Endothelial cell of umbilical vein (primary cell): Measurements from ENCODE around the gene SKI. TPM values are rescaled to one million over a fixed set of nuclear protein-coding genes. Genes with fewer than 3 reads are reported as not detected.

Experiments
- BruUV-seq: library from RNA; stranded (reverse); fragments of 400-500 nt; replicated peaks from 2 replicates; lab custom pipeline; 2021; lab: Mats Ljungman, UMichigan
- CTCF ChIA-PET: fragments of 300-600, 350-600 bp; sonication (Branson Sonifier 250); formaldehyde crosslinking; loops from one replicate; lab custom pipeline; 2021; ENCODE audit warnings: antibody characterized with exemption, inconsistent platforms; lab: Charles Lee
- POLR2A ChIA-PET: fragments of 300-600, 350-600 bp; sonication (Branson Sonifier 250); formaldehyde crosslinking; loops from one replicate; lab custom pipeline; 2021; ENCODE audit warnings: antibody characterized with exemption, inconsistent platforms; lab: Charles Lee
- DNase-seq: peaks from one replicate; pipeline ENCODE4 v3.0.0-alpha.2; 2011; ENCODE audit warnings: low read depth, low spot score
- FAIRE-seq: peaks from 2 replicates; lab custom pipeline; 2011; peaks lifted over from hg19 to GRCh38; lab: Jason Lieb, UNC
- H2AFZ ChIP-seq: 2 replicates; pipeline ENCODE4 v1.6.0; 2012; ENCODE audit warnings: low read depth, low read length, control low read depth, inconsistent platforms
- H3K27ac ChIP-seq: 2 replicates; pipeline ENCODE4 v1.5.1; 2011; ENCODE audit warnings: low read depth, mild to moderate bottlenecking, control low read depth, low read length, moderate library complexity; ENCODE audit not compliant: insufficient read depth
- H3K27me3 ChIP-seq, 2 experiments: 2 replicates each; pipeline versions ENCODE4 v1.6.0 to v1.6.1; 2011; ENCODE audit warnings: low read length in 2 of 2, mixed read lengths in 1 of 2; ENCODE audit not compliant: control insufficient read depth in 2 of 2, insufficient read depth in 2 of 2
- H3K36me3 ChIP-seq, 2 experiments: 2 replicates in 1 of 2; 3 replicates in 1 of 2; pipeline ENCODE4 v1.5.1; 2011; ENCODE audit warnings: low read length in 2 of 2, mild to moderate bottlenecking in 1 of 2, moderate library complexity in 1 of 2; ENCODE audit not compliant: control insufficient read depth in 2 of 2, insufficient read depth in 2 of 2; ENCODE audit errors: extremely low read depth in 1 of 2
- H3K4me1 ChIP-seq: 3 replicates; pipeline ENCODE4 v1.5.1; 2011; ENCODE audit warnings: mild to moderate bottlenecking, low read length; ENCODE audit not compliant: control insufficient read depth, insufficient read depth; ENCODE audit errors: extremely low read depth
- H3K4me2 ChIP-seq: 2 replicates; pipeline ENCODE4 v1.6.1; 2011; ENCODE audit warnings: low read length, control low read depth, mixed read lengths; ENCODE audit not compliant: insufficient read depth
- H3K4me3 ChIP-seq, 3 experiments: fragments of 200-600 bp in 1 of 3; sonication (generic), shearing (Covaris generic) in 1 of 3; replicated peaks in 1 of 3; 2 replicates each; pipeline ENCODE4 v1.5.1; 2011 to 2016; ENCODE audit warnings: control low read depth in 3 of 3, low read length in 3 of 3, mild to moderate bottlenecking in 2 of 3, inconsistent platforms in 1 of 3, low read depth in 1 of 3, moderate library complexity in 1 of 3; ENCODE audit not compliant: insufficient read depth in 1 of 3
- H3K79me2 ChIP-seq: 2 replicates; pipeline ENCODE4 v1.6.0; 2012; ENCODE audit warnings: low read length, inconsistent platforms; ENCODE audit not compliant: control insufficient read depth, insufficient read depth
- H3K9ac ChIP-seq: replicated peaks from 2 replicates; pipeline ENCODE3; 2011; ENCODE audit warnings: low read length, control low read depth; ENCODE audit not compliant: insufficient read depth; ENCODE audit errors: extremely low read depth
- H3K9me1 ChIP-seq: replicated peaks from 3 replicates; pipeline ENCODE4 v1.6.0; 2011; ENCODE audit warnings: mild to moderate bottlenecking, low read length; ENCODE audit not compliant: control insufficient read depth, insufficient read depth; ENCODE audit errors: extremely low read depth
- H3K9me3 ChIP-seq: replicated peaks from 2 replicates; pipeline ENCODE4 v1.5.1; 2012; ENCODE audit warnings: low read length, inconsistent platforms; ENCODE audit not compliant: control insufficient read depth, insufficient read depth
- H4K20me1 ChIP-seq: replicated peaks from 2 replicates; pipeline ENCODE3; 2011; ENCODE audit warnings: mild to moderate bottlenecking, low read length; ENCODE audit not compliant: control insufficient read depth, insufficient read depth; ENCODE audit errors: extremely low read depth
- EZH2 ChIP-seq: IDR thresholded peaks from 2 replicates; pipeline ENCODE4 v1.6.1; 2012; ENCODE audit warnings: borderline replicate concordance, low read depth, mild to moderate bottlenecking, moderate library complexity, low read length, inconsistent platforms; ENCODE audit not compliant: severe bottlenecking
- FOS ChIP-seq: IDR thresholded peaks from 2 replicates; pipeline ENCODE4 v1.6.1; 2011; ENCODE audit warnings: mild to moderate bottlenecking, low read length, moderate library complexity, borderline replicate concordance; ENCODE audit not compliant: insufficient read depth
- GATA2 ChIP-seq: IDR thresholded peaks from 2 replicates; pipeline ENCODE4 v1.7.0; 2011; ENCODE audit warnings: low read depth, mild to moderate bottlenecking, moderate library complexity, mixed read lengths, low read length; ENCODE audit not compliant: insufficient read length, insufficient read depth
- JUN ChIP-seq: IDR thresholded peaks from 2 replicates; pipeline ENCODE4 v1.6.1; 2011; ENCODE audit warnings: borderline replicate concordance, low read depth; ENCODE audit not compliant: insufficient read length, insufficient read depth
- MYC ChIP-seq: IDR thresholded peaks from one replicate; pipeline ENCODE4 v1.6.1; 2011; ENCODE audit warnings: mild to moderate bottlenecking, low read depth, low read length
- POLR2A ChIP-seq: IDR thresholded peaks from 2 replicates; pipeline ENCODE4 v1.6.1; 2012; ENCODE audit warnings: low read depth, mild to moderate bottlenecking, control low read depth, low read length
- POLR2AphosphoS5 ChIP-seq: IDR thresholded peaks from 2 replicates; pipeline ENCODE4 v1.6.1; 2012; ENCODE audit warnings: low read depth, mild to moderate bottlenecking, control low read depth, low read length, moderate library complexity; ENCODE audit not compliant: insufficient read depth
- dilution Hi-C: fragments of 300-500 bp; cut with MboI; formaldehyde crosslinking; loops from one replicate; pipeline ENCODE4 v1.15.0; 2019; ENCODE audit warnings: low sequenced_read_pairs; ENCODE audit not compliant: extremely low pct_ligation_motif_present
- intact Hi-C: fragments of 100-400 bp; cut with micrococcal nuclease; formaldehyde crosslinking; loops from one replicate; pipeline ENCODE4 v1.10.0; 2022
- polyA plus RNA-seq, 4 experiments: library from polyadenylated mRNA; depleted of rRNA in 3 of 4; stranded (reverse) in 3 of 4; unstranded in 1 of 4; fragments of >200 nt; gene quantifications; 2 replicates each; pipeline versions ENCODE4 v1.2.1 to v1.2.3, GENCODE V29; 2011 to 2012; ENCODE audit warnings: missing spikeins in 1 of 4
- total RNA-seq: library from RNA; stranded (reverse); gene quantifications from 2 replicates; pipeline ENCODE4 v1.2.3, GENCODE V29; 2021
- TF ChIP-seq, protein P1 (sequence below): IDR thresholded peaks from 2 replicates; pipeline ENCODE4 v1.6.1; 2011; ENCODE audit not compliant: insufficient read depth, insufficient read length
- TF ChIP-seq, protein P2 (sequence below), 2 donors: IDR thresholded peaks; 1 replicate in 1 of 2; 2 replicates in 1 of 2; pipeline ENCODE4 v1.5.1; 2011; ENCODE audit warnings: low read length in 2 of 2, mild to moderate bottlenecking in 2 of 2, moderate library complexity in 2 of 2, control low read depth in 1 of 2, inconsistent platforms in 1 of 2, low read depth in 1 of 2; ENCODE audit not compliant: insufficient read depth in 1 of 2; ENCODE audit errors: extremely low read depth in 1 of 2

The SKI gene
- total and polyA plus RNA-seq, 2 donors (not counting 3 experiments of a cell fraction or from before 2014, with no cell fraction given) = 11.6 to 80.3 TPM

- dilution Hi-C loops = no loop called here
- FAIRE-seq (no peak), DNase-seq (no peak)
- Histone ChIP-seq H3K27ac (no peak overlapping the region), H3K9ac (no peak overlapping the region), H3K36me3 (peaks cover 0 to 5% of the 10 kb centered on the region in 2 experiments), H3K4me1 (peaks cover 7% of the 10 kb centered on the region), H2AFZ (no peak overlapping the region), H3K9me1 (no peaks in the 10 kb centered on the region), H3K4me3 (no peak overlapping the region), H3K27me3 (no peaks in the 10 kb centered on the region), H3K79me2 (peaks cover 91% of the 10 kb centered on the region), H4K20me1 (no peaks in the 10 kb centered on the region), H3K9me3 (peaks cover 9% of the 10 kb centered on the region), H3K4me2 (no peak overlapping the region)
- ChIA-PET POLR2A (no interaction called here), CTCF (interaction anchor here (1.2 kb wide), 1 partner anchor 18 kb away, joined by 3 read pairs; no protein-coding TSS in a partner anchor)
- no TSS peak for BruUV-seq
- no peak for TF ChIP-seq FOS
- TF ChIP-seq, protein P1, sequence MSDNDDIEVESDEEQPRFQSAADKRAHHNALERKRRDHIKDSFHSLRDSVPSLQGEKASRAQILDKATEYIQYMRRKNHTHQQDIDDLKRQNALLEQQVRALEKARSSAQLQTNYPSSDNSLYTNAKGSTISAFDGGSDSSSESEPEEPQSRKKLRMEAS = no peak
- TF ChIP-seq GATA2 = no peak
- TF ChIP-seq, protein P2, sequence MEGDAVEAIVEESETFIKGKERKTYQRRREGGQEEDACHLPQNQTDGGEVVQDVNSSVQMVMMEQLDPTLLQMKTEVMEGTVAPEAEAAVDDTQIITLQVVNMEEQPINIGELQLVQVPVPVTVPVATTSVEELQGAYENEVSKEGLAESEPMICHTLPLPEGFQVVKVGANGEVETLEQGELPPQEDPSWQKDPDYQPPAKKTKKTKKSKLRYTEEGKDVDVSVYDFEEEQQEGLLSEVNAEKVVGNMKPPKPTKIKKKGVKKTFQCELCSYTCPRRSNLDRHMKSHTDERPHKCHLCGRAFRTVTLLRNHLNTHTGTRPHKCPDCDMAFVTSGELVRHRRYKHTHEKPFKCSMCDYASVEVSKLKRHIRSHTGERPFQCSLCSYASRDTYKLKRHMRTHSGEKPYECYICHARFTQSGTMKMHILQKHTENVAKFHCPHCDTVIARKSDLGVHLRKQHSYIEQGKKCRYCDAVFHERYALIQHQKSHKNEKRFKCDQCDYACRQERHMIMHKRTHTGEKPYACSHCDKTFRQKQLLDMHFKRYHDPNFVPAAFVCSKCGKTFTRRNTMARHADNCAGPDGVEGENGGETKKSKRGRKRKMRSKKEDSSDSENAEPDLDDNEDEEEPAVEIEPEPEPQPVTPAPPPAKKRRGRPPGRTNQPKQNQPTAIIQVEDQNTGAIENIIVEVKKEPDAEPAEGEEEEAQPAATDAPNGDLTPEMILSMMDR (IDR thresholded peaks at IDR 0.05; ENCODE audit: extremely low read depth in 1 of 2, insufficient read depth in 1 of 2, low read depth in 1 of 2, low read length in 2 of 2) = no peak
- TF ChIP-seq POLR2AphosphoS5 = no peak
- no peak for TF ChIP-seq POLR2A
- no peak for TF ChIP-seq JUN
- TF ChIP-seq EZH2 = no peak
- TF ChIP-seq MYC = no peak
- intact Hi-C loops = no loop called here
Observed at GRCh38 chr1:2251363-2251762, 23.2 kb downstream of the SKI start.
